Spleen (tissue), 7 donors: ENCODE data around the gene DEAF1.

Source experiments
- CTCF ChIP-seq, 11 experiments: fragments of 200-600 bp in 7 of 11; fragments of 450-650 bp in 4 of 11; sonication (generic) in 4 of 11; IDR thresholded peaks in 8 of 11; conservative IDR thresholded peaks in 3 of 11; 1 replicate in 7 of 11; 2 replicates in 4 of 11; pipeline versions ENCODE4 v1.4.0 to v1.8.0; 2016 to 2021; ENCODE audit warnings: antibody characterized with exemption in 11 of 11, inconsistent platforms in 4 of 11, mild to moderate bottlenecking in 1 of 11
- POLR2A ChIP-seq, 3 donors: fragments of 450-650 bp; IDR thresholded peaks; one replicate each; pipeline ENCODE4 v1.5.1; 2017; ENCODE audit warnings: antibody characterized with exemption in 3 of 3, mild to moderate bottlenecking in 1 of 3
- POLR2AphosphoS5 ChIP-seq, 3 donors: sonication (generic); formaldehyde crosslinking; IDR thresholded peaks; one replicate each; pipeline ENCODE4 v1.5.1; 2017; ENCODE audit warnings: antibody characterized with exemption in 3 of 3
- donor health status: DM: no; HTN: no; CAD: no; lungs with moderate emphysema.
- donor health status: DM: no; HTN: no; CAD: no.
- donor health status: DM: no; HTN: no; CAD: no.

- TF ChIP-seq POLR2A (IDR thresholded peaks at IDR 0.05): no peak
- TF ChIP-seq POLR2AphosphoS5 (IDR thresholded peaks at IDR 0.05): no peak
- no peak for TF ChIP-seq CTCF (IDR thresholded peaks at IDR 0.05 in 8 of 11, conservative IDR thresholded peaks at IDR 0.05 in 3 of 11)
Measured at GRCh38 chr11:630871-631270, 64.2 kb downstream of the DEAF1 start.
